PC-3 (cell line): ENCODE data around the gene ADORA1. TPM values are rescaled to one million over a fixed set of nuclear protein-coding genes. Genes with fewer than 3 reads are reported as not detected.

Experiments used
- ATAC-seq: fragments of 200-7000 bp; cut with Tn5 transposase; 2 replicates; pipeline ENCODE4 v1.9.1; 2020; ENCODE audit warnings: mild to moderate bottlenecking, moderate library complexity
- BruUV-seq: library from RNA; stranded (reverse); fragments of 400-500 nt; replicated peaks from 2 replicates; lab custom pipeline; 2021; lab: Mats Ljungman, UMichigan
- CTCF ChIA-PET: fragments of 300-600 bp; sonication (Branson Sonifier 250); formaldehyde crosslinking; loops from one replicate; lab custom pipeline; 2022; ENCODE audit warnings: antibody characterized with exemption; lab: Charles Lee
- POLR2A ChIA-PET: fragments of 300-600 bp; sonication (Branson Sonifier 250); formaldehyde crosslinking; loops from one replicate; lab custom pipeline; 2022; ENCODE audit warnings: antibody characterized with exemption; ENCODE audit not compliant: unreplicated experiment; lab: Charles Lee
- DNase-seq: peaks from one replicate; pipeline ENCODE4 v3.0.0-alpha.2; 2015
- H2AFZ ChIP-seq: fragments of 300-600 bp; sonication (generic); 2 replicates; pipeline ENCODE4 v1.6.0; 2016; ENCODE audit warnings: antibody characterized with exemption, low read length
- H3F3A ChIP-seq: fragments of 300-600 bp; sonication (generic); one replicate; pipeline ENCODE4 v1.6.0; 2017; ENCODE audit warnings: antibody characterized with exemption, low read length, control low read depth, mild to moderate bottlenecking; ENCODE audit not compliant: unreplicated experiment
- H3K27ac ChIP-seq: fragments of 300-600 bp; sonication (generic); 2 replicates; pipeline ENCODE4 v1.5.1; 2016; ENCODE audit warnings: mild to moderate bottlenecking, low read length
- H3K27me3 ChIP-seq: fragments of 300-600 bp; sonication (generic); 2 replicates; pipeline ENCODE4 v1.6.1; 2016; ENCODE audit warnings: low read length, mixed read lengths
- H3K36me3 ChIP-seq: fragments of 300-600 bp; sonication (generic); 2 replicates; pipeline ENCODE4 v1.6.1; 2016; ENCODE audit warnings: low read depth, mixed run types, low read length, mixed read lengths
- H3K4me1 ChIP-seq: fragments of 300-600 bp; sonication (generic); 2 replicates; pipeline ENCODE4 v1.5.1; 2016; ENCODE audit warnings: low read length; ENCODE audit not compliant: insufficient read depth
- H3K4me2 ChIP-seq: fragments of 300-600 bp; sonication (generic); 2 replicates; pipeline ENCODE4 v1.6.0; 2016; ENCODE audit warnings: low read length
- H3K4me3 ChIP-seq: fragments of 300-600 bp; sonication (generic); 2 replicates; pipeline ENCODE4 v1.5.1; 2016; ENCODE audit warnings: mild to moderate bottlenecking, low read length, mixed read lengths
- H3K79me2 ChIP-seq: fragments of 300-600 bp; sonication (generic); 2 replicates; pipeline ENCODE4 v1.6.1; 2017; ENCODE audit warnings: low read length, mixed read lengths
- H3K9ac ChIP-seq: fragments of 300-600 bp; sonication (generic); 2 replicates; pipeline ENCODE4 v1.6.0; 2016; ENCODE audit warnings: mild to moderate bottlenecking, low read length
- H3K9me2 ChIP-seq: fragments of 300-600 bp; sonication (generic); replicated peaks from 2 replicates; pipeline ENCODE4 v1.6.1; 2016; ENCODE audit warnings: mixed run types, low read length, mixed read lengths
- H3K9me3 ChIP-seq: fragments of 300-600 bp; sonication (generic); 2 replicates; pipeline ENCODE4 v1.6.1; 2016; ENCODE audit warnings: low read length, mixed read lengths
- H4K20me1 ChIP-seq: fragments of 300-600 bp; sonication (generic); 2 replicates; pipeline ENCODE4 v1.6.1; 2016; ENCODE audit warnings: low read length, mixed read lengths
- CTCF ChIP-seq: fragments of 300-600 bp; sonication (generic); conservative IDR thresholded peaks from 2 replicates; pipeline ENCODE4 v1.5.1; 2017; ENCODE audit warnings: antibody characterized with exemption, low read depth, mild to moderate bottlenecking, low read length
- EZH2 ChIP-seq: fragments of 300-600 bp; sonication (generic); IDR thresholded peaks from one replicate; pipeline ENCODE4 v1.6.1; 2017; ENCODE audit warnings: antibody characterized with exemption, mild to moderate bottlenecking, low read length; ENCODE audit not compliant: unreplicated experiment
- EZH2phosphoT487 ChIP-seq: fragments of 300-600 bp; sonication (generic); IDR thresholded peaks from 2 replicates; pipeline ENCODE4 v1.6.1; 2018; ENCODE audit warnings: mild to moderate bottlenecking, antibody characterized with exemption, low read length, borderline replicate concordance
- intact Hi-C: fragments of 100-400 bp; cut with micrococcal nuclease; formaldehyde crosslinking; loops from 2 replicates; pipeline ENCODE4 v1.9.0; 2023
- total RNA-seq: library from RNA; depleted of rRNA; stranded (reverse); fragments of >200 nt; gene quantifications from 2 replicates; pipeline ENCODE4 v1.2.3, GENCODE V29; 2014

ADORA1 gene
- total RNA-seq, 1 experiment from 2014 or later: 1.4 TPM

- ATAC-seq: no peak
- H3K4me3 ChIP-seq: no peak overlapping the region
- no peaks in the 10 kb centered on the region for H3K4me1 ChIP-seq
- no peaks in the 10 kb centered on the region for H3K79me2 ChIP-seq
- no peaks in the 10 kb centered on the region for H3F3A ChIP-seq
- POLR2A ChIA-PET: no interaction called here
- no peaks in the 10 kb centered on the region for H3K9me2 ChIP-seq
- no peak overlapping the region for H3K27ac ChIP-seq
- intact Hi-C loops: no loop called here
- no peaks in the 10 kb centered on the region for H3K36me3 ChIP-seq
- no peak overlapping the region for H3K4me2 ChIP-seq
- BruUV-seq: no TSS peak
- CTCF ChIA-PET: no interaction called here
- H3K27me3 ChIP-seq: peaks cover 64% of the 10 kb centered on the region
- TF ChIP-seq CTCF (no peak), EZH2phosphoT487 (no peak), EZH2 (no peak)
- no peak overlapping the region for H3K9ac ChIP-seq
- H3K9me3 ChIP-seq: no peaks in the 10 kb centered on the region
- H2AFZ ChIP-seq: no peak overlapping the region
- no peak for DNase-seq
- no peaks in the 10 kb centered on the region for H4K20me1 ChIP-seq
Measured at GRCh38 chr1:203124011-203124410, 3.5 kb upstream of the ADORA1 start.

DNA sequence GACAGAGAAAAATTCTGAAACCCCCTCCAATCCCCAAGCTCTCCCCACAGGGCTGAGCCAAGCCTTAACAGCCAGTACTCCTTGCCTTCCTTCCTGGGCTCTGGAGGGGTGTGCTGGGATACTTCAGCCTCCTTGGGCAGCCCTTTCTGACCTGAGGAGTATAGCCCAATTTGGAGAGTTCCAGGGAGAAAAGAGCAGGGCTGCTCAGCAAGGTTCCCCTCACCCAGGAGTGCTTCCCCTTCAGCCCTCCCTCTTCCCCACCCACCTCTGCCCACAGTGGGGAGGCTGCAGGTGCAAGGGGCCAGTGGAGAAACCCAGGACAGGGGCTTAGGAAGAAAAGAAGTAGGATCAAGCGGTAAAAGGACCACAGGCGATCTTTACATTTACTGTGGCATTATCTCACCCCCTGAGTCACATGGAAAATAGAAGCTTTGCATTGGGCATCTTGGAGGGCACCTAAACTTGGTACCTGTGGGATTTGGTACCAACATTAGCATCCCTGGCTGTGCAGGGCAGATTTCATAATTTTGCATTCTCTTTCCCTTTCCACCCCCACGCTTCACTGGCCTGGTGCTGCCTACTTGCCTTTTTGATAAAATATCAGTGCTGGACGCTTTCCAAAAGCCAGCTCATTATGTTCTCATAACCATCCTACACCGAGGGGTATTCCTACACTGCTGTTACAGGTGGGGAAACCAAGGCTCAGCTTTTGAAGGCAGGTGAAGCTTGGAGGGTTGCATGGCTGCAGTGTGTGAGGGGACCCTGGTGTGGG is 2.8 kb upstream of the ADORA1 start:
- DNase-seq (peak; percentile 68), ATAC-seq (no peak)
- Histone ChIP-seq H3K27ac (no peak overlapping the region), H3K9ac (no peak overlapping the region), H3K9me3 (no peaks in the 10 kb centered on the region), H3K4me3 (no peak overlapping the region), H2AFZ (no peak overlapping the region), H3K4me1 (no peaks in the 10 kb centered on the region), H3K36me3 (no peaks in the 10 kb centered on the region), H3K27me3 (peaks cover 61% of the 10 kb centered on the region), H3K9me2 (no peaks in the 10 kb centered on the region), H3F3A (no peaks in the 10 kb centered on the region), H3K4me2 (no peak overlapping the region), H4K20me1 (no peaks in the 10 kb centered on the region), H3K79me2 (no peaks in the 10 kb centered on the region)
- no TSS peak for BruUV-seq
- POLR2A ChIA-PET: no interaction called here
- CTCF ChIA-PET: no interaction called here
- intact Hi-C loops: loop anchor here (5.0 kb wide), 1 partner anchor 87 kb away; no protein-coding TSS in a partner anchor
- TF ChIP-seq EZH2 (no peak), CTCF (no peak), EZH2phosphoT487 (no peak)
